Measurements from ENCODE around the gene RALGDS. TPM values are rescaled to one million over a fixed set of nuclear protein-coding genes. Genes with fewer than 3 reads are reported as not detected.

RALGDS gene
- total RNA-seq, 1 experiment from 2014 or later, result 25.8 TPM

- no TSS peak for BruUV-seq (replicated peaks)
These were observed 1.5 kb upstream of the RALGDS start for GRCh38 chr9:133122605-133122934.

GRCh38 chr9:133121915-133122550 is 993 bp upstream of the RALGDS start:
- Histone ChIP-seq H3K4me3 (ENCODE audit: low read depth in 2 of 2, low read length in 2 of 2) (no peak overlapping the region), H3K36me3 (ENCODE audit: control insufficient read depth, insufficient read depth, low read length) (no peaks in the 10 kb centered on the region), H3K4me1 (ENCODE audit: control insufficient read depth, insufficient read depth, low read length) (peaks cover 31% of the 10 kb centered on the region), H3K27me3 (ENCODE audit: control insufficient read depth, insufficient read depth, low read length) (no peaks in the 10 kb centered on the region), H3K27ac (ENCODE audit: low read length) (peak overlapping the region; percentile 57; the same call in 1 of the 2 replicates), H3K9me3 (ENCODE audit: control insufficient read depth, insufficient read depth, low read depth, low read length) (no peaks in the 10 kb centered on the region)
- TF ChIP-seq TCF7L2 (IDR thresholded peaks at IDR 0.05; ENCODE audit: low read depth, low read length) (no peak), CTCF (IDR thresholded peaks at IDR 0.05) (no peak), REST (IDR thresholded peaks at IDR 0.05; ENCODE audit: insufficient read depth in 1 of 2, low read depth in 2 of 2, low read length in 1 of 2) (no peak)
- no peak for DNase-seq (ENCODE audit: low read depth, low spot score)
- intact Hi-C loops (cut with micrococcal nuclease; ENCODE audit: unreplicated experiment), result no loop called here
- no peak for ATAC-seq
- no TSS peak for BruUV-seq (replicated peaks)
- in situ Hi-C loops (cut with HindIII; ENCODE audit: low pct_unique_long_range_greater_than_20kb, low sequenced_read_pairs), result no loop called here
- ChIA-PET POLR2A (interaction anchor here (1.5 kb wide), 1 partner anchor 11 kb away, joined by 4 read pairs; no protein-coding TSS in a partner anchor), CTCF (no interaction called here)

More at GRCh38 chr9:133122605-133122934, 1.5 kb upstream of the RALGDS start:
- H3K27ac ChIP-seq (ENCODE audit: low read length), result no peak overlapping the region
- TF ChIP-seq REST (IDR thresholded peaks at IDR 0.05; ENCODE audit: insufficient read depth in 1 of 2, low read depth in 2 of 2, low read length in 1 of 2), result no peak
- intact Hi-C loops (cut with micrococcal nuclease; ENCODE audit: unreplicated experiment), result no loop called here
- H3K36me3 ChIP-seq (ENCODE audit: control insufficient read depth, insufficient read depth, low read length), result no peaks in the 10 kb centered on the region
- H3K27me3 ChIP-seq (ENCODE audit: control insufficient read depth, insufficient read depth, low read length), result no peaks in the 10 kb centered on the region
- no peak overlapping the region for H3K4me3 ChIP-seq (ENCODE audit: low read depth in 2 of 2, low read length in 2 of 2)
- ATAC-seq, result no peak
- in situ Hi-C loops (cut with HindIII; ENCODE audit: low pct_unique_long_range_greater_than_20kb, low sequenced_read_pairs), result no loop called here
- POLR2A ChIA-PET, result interaction anchor here (1.5 kb wide), 1 partner anchor 11 kb away, joined by 4 read pairs; no protein-coding TSS in a partner anchor
- H3K4me1 ChIP-seq (ENCODE audit: control insufficient read depth, insufficient read depth, low read length), result peaks cover 31% of the 10 kb centered on the region
- H3K9me3 ChIP-seq (ENCODE audit: control insufficient read depth, insufficient read depth, low read depth, low read length), result no peaks in the 10 kb centered on the region
- DNase-seq (ENCODE audit: low read depth, low spot score), result no peak
- CTCF ChIA-PET, result interaction anchor here (0.6 to 0.8 kb wide), 2 partner anchors 22 to 100 kb away, joined by 4 read pairs; no protein-coding TSS in a partner anchor
